ENCODE data around the gene C14orf119. TPM values are rescaled to one million over a fixed set of nuclear protein-coding genes. Genes with fewer than 3 reads are reported as not detected.

The C14orf119 gene
- total RNA-seq, 1 donor from 2014 or later = 55.3 TPM

GRCh38 chr14:23077962-23078361 lies 17.3 kb upstream of the C14orf119 start:
- Histone ChIP-seq H3K4me3 (no peak overlapping the region), H3K9me3 (no peaks in the 10 kb centered on the region), H3K4me1 (peaks cover 20% of the 10 kb centered on the region), H3K36me3 (peaks cover 99% of the 10 kb centered on the region), H3K27ac (peak overlapping the region; percentile 11), H3K27me3 (no peaks in the 10 kb centered on the region)
- intact Hi-C loops (cut with DNase I) = no loop called here
- ATAC-seq (no peak), DNase-seq (no peak)
- TF ChIP-seq CTCF (IDR thresholded peaks at IDR 0.05) = no peak

GRCh38 chr14:23078692-23079116 lies 16.6 kb upstream of the C14orf119 start:
- Histone ChIP-seq H3K4me3 (no peak overlapping the region), H3K36me3 (peaks cover 99% of the 10 kb centered on the region), H3K27ac (peak overlapping the region; percentile 11), H3K4me1 (peaks cover 20% of the 10 kb centered on the region), H3K27me3 (no peaks in the 10 kb centered on the region), H3K9me3 (no peaks in the 10 kb centered on the region)
- peak; percentile 96 for ATAC-seq
- no peak for DNase-seq
- TF ChIP-seq CTCF (IDR thresholded peaks at IDR 0.05) = no peak
- intact Hi-C loops (cut with DNase I) = no loop called here

- no peak for TF ChIP-seq CTCF (IDR thresholded peaks at IDR 0.05)
- intact Hi-C loops (cut with DNase I) = no loop called here
- Histone ChIP-seq H3K27ac (no peak overlapping the region), H3K9me3 (no peaks in the 10 kb centered on the region), H3K4me3 (no peak overlapping the region), H3K4me1 (peaks cover 20% of the 10 kb centered on the region), H3K36me3 (peaks cover 99% of the 10 kb centered on the region), H3K27me3 (no peaks in the 10 kb centered on the region)
- no peak for DNase-seq
- ATAC-seq = no peak
Measured at GRCh38 chr14:23079716-23080115, 15.6 kb upstream of the C14orf119 start.

- no peak overlapping the region for H3K27ac ChIP-seq
- H3K4me3 ChIP-seq = no peak overlapping the region
- H3K9me3 ChIP-seq = no peaks in the 10 kb centered on the region
- intact Hi-C loops (cut with DNase I) = no loop called here
- TF ChIP-seq CTCF (IDR thresholded peaks at IDR 0.05) = no peak
- DNase-seq (no peak), ATAC-seq (no peak)
- peaks cover 20% of the 10 kb centered on the region for H3K4me1 ChIP-seq
- peaks cover 99% of the 10 kb centered on the region for H3K36me3 ChIP-seq
- H3K27me3 ChIP-seq = no peaks in the 10 kb centered on the region
Measured at GRCh38 chr14:23080474-23080873, 14.8 kb upstream of the C14orf119 start.

- no peak for TF ChIP-seq CTCF (IDR thresholded peaks at IDR 0.05)
- DNase-seq (no peak), ATAC-seq (no peak)
- intact Hi-C loops (cut with DNase I) = no loop called here
- Histone ChIP-seq H3K27ac (no peak overlapping the region), H3K27me3 (no peaks in the 10 kb centered on the region), H3K9me3 (no peaks in the 10 kb centered on the region), H3K36me3 (peaks cover 99% of the 10 kb centered on the region), H3K4me1 (no peaks in the 10 kb centered on the region), H3K4me3 (no peak overlapping the region)
Measured at GRCh38 chr14:23085458-23085857, 9.8 kb upstream of the C14orf119 start.

GRCh38 chr14:23086565-23086964 lies 8.7 kb upstream of the C14orf119 start:
- Histone ChIP-seq H3K36me3 (peaks cover 99% of the 10 kb centered on the region), H3K27ac (no peak overlapping the region), H3K4me3 (no peak overlapping the region), H3K9me3 (no peaks in the 10 kb centered on the region), H3K27me3 (no peaks in the 10 kb centered on the region), H3K4me1 (no peaks in the 10 kb centered on the region)
- no peak for ATAC-seq
- no peak for DNase-seq
- intact Hi-C loops (cut with DNase I) = no loop called here
- TF ChIP-seq CTCF (IDR thresholded peaks at IDR 0.05) = no peak

Measured in upper lobe of right lung (tissue), 1 donor.